Activated CD4-positive, CD25-positive, alpha-beta regulatory T cell treated with anti-CD3 and anti-CD28 coated beads, Interleukin-2, amount 50 U/mL, for 16 hours (primary cell): Measurements from ENCODE around the gene MPP1.

Experiments
- DNase-seq: peaks from one replicate; pipeline ENCODE4 v3.0.0-alpha.2; 2020; ENCODE audit warnings: low read depth, low spot score

MPP1 gene

DNA sequence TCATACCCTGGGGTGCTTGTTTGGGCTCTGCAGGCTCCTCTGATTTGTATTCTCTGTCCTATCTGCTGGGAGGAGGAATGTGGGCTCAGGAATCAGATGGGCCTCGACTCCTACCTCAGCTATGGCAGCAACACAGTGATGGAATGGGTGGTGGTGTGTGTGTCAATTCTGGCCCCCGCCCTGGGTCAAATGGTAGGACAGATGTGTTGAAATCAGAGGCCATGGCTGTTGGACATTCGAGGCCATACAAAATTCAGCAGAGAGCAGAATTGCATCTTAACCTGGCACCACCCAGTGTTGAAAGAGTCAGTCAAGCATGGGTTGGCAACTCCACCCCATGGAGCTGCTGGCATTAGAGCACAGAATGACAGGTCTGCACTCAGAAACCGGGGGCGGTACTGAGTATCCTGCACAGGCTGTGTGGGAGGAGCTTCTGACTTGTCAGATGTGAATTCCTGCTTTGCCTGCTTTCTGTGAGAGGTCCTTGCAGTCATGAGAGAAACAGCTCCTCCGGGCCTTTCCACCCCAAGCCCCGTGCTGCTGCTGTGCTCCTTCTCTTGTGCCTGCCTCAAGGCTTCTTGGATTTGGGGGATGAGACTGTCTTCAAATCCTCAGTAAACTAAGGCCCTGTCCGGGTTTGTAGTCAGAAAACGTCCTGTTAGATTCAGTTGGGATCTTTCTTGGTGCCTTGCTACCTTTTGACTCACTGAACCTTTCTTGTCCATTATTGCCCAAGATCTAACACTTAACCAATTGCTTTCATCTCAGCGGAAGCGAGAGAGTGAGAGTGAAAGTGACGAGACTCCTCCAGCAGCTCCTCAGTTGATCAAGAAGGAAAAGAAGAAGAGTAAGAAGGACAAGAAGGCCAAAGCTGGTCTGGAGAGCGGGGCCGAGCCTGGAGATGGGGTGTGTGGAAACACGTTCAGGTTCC is 29.6 kb downstream of the MPP1 start:
- DNase-seq, result no peak

DNA sequence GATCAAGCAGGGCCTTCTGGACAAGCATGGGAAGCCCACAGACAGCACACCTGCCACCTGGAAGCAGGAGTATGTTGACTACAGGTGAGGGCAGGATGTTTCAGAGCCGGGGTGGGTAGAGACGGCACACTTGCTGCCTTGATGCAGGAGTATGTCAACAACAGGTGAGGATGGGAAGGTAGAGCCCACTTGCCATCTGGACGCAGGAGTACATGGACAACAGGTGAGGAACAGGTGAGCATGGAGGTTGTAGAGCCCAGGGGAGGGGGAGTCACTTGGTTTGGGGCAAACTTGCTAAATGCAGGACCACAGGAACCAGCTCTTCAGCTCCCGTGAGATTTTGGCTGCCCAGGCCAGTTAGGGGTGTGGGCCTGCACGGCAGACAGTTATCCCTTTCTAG is 30.7 kb downstream of the MPP1 start:
- no peak for DNase-seq

DNA sequence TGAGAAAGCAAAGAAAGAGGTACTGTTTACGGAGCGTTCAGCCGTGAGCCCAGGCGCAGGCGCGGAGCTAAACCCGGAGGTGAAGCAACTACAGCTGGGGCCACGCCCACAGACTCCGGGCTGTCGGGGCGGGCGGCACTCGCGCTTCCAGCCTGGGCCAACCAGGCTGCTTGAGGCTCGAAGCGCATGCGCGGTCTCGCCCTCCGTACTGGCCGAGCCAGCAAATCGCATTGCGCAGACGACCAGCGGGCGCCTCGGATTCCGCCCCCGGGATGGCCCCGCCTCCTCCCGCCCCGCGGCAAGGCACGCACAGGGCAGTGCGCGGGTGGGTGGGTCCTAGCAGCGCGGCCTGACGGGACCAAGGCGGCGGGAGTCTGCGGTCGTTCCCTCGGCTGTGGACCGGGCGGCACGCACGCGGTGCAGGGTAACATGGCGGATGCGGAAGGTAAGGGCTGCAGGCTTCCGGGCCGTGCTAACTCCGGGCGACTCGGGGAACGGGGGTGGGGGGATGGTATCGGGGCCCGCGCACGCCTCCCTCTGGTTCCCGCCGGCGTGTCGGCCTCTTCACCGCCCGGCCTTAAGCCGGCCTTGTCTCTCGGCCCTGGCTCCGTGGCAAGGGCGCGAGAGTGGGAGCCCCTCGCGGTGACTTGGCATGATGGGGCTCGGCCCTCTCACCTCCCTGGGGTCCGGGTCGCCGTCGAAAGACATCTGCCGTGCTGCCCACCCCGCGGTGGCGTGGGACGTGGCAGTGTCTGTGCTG is 42.6 kb downstream of the MPP1 start, which contains the start of gene DKC1:
DKC1 (plus strand) TSS at position 328 of the 760 bp plus-strand sequence; CDS start at position 430, 102 bp downstream.
- DNase-seq, result peak; percentile 84

DNA sequence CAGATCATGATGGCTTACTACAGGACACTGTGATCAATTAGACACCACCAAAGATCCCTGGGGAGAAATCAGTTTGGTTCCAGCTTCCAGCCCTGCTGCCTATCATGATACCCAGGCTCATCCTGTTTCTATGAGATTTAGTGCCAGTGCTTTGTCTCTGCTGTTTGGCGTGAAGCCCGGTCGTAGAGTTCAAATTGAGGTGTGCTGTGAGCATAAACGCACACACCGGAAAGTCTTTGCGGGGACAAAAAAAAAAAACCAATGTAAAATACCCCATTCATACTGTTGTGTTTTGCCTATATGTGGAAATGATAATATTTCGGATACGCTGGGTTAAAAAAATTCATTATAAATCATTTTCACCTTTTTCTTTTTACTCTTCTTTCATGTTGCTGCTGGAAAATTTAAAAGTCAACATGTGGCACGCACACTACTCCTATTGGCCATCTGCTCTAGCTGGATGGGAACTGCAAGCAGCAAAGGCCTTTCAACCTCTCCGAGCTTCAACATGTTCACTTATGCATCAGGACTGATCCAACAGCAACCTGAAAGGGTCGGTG is 43.2 kb downstream of the MPP1 start:
- DNase-seq, result no peak

DNA sequence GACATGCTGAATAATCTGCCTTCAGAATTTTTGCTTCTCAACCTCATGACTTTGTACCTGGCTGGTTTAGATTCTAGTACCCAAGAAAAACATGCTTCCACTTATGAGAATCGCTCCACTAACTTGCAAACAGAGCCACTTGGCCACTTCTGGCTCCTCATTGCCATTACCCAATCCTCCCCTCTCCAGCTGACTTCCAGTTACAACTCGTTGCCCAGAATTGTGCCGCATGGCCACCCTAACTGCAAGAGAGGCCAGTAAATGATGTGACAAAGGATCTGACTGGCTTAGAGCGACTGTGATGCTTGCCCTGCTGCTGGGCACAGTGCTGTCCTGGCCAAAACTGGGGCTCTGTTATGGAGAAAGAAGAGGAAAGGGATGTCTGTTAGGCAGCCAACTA is 46.6 kb downstream of the MPP1 start:
- DNase-seq, result no peak

DNA sequence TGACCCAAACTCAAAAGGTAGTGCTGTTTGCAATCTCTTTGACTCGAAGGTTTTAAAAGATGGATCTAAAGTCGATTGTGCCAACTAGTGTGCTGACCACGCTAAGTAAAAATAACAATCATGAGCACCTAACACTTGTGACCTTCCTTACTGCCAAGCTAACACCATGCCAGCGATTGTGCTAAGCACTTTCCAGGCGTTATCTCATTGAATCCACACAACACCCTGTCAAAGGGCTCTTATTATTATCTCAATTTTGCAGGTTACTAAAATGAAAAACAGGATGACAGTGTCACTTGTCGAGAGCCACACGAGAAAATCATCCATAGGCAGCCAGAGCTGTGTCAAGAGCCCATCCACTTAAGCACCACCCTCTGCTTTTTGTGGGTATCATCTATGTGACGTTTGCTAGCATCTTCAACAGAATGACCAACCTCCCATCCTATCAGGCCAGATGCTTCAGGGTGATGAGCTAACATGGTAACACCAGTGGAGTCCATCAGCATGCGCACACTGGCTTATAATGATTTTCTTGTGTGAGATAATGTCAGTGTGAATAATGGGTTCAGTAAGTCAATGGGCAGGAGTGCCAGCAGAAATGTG is 53.5 kb downstream of the MPP1 start:
- no peak for DNase-seq

DNA sequence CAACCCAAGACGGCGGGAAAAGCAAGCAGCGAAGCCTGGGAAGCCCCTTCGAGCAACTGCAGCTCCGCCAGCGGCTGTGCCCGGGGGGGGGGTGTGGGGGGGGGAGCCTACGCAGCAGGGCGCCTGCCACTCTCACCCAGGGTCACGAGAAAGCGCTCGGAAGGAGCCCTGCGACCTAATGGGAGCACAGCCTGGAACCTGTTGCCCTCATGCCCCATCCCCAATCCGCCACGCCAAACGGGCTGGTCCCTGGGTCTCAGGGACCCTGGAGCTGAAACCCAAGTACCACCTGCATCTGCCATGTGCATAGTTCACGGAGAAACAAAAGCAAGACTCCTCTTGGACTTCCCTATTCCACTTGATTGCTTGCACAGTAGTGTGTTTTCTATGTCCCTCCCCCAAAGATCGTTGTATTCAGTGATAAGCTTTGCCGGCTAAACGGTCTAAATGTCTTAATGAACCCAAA is 54.0 kb downstream of the MPP1 start:
- DNase-seq, result no peak

DNA sequence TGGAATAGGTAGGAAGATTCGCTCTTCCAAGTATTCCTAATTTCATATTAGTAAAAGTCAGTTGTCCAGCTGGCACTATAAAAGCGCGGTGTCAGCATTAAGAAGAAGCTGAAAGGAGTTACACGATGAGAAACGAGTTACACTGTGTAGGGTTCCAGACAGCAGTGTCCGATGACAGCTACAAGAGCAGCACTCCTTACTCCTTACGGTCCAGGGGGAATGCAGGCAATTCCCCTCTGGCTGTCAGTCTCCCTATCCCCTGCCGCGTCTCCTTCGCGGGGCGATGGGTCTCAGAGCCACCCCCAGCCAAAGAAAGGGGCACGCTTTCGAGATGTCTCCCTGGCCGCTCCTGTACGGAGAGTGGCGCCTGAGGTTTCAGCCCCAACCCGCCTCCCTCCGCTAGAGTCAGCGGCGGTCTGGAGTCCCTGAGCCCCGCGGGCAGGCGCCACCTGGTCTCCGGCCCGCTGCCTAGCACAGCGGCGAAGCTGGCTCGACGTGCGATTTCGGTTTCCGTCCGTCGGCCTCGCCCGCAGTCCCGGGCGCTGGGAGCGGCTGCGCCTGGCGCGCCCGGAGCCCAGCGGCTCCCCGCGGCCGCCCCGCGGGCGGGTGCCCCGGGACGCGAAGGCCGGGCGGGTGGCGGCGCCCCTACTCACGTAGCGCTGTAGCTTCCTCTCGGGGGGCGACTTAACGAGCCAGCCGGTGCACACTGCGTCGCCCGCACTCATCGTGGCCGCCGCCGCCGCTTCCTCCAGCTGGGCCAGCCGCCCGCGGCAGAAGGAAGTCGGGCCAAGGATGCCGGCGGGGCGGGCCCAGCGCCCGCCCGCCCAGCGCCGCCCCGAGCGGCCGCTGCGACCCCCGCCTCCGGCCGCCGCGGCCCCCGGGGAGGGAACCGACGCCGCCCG is 54.7 kb downstream of the MPP1 start, which contains the start of gene GAB3:
GAB3 (minus strand) TSS at position 777 of the 902 bp plus-strand sequence; CDS start at position 725, 52 bp downstream.
- no peak for DNase-seq

DNA sequence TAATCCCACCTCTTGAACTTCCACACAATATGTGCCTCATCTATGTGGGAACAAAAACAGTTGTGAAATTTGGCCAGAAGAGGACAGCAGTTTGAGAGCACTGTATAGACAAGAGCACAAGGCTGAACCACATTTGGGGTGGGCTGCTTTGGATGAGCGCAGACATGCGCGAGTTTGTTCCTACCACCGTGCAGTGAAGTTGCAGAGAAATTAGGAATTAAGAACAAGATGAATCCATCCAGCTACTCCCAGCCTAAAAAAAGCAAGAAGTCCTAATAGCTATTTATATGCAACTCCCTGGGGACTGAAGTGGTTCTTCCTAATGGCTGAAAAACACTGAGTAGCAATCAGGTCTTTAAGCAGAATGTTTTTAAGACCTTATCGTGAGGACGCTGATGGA is 55.4 kb downstream of the MPP1 start:
- no peak for DNase-seq

DNA sequence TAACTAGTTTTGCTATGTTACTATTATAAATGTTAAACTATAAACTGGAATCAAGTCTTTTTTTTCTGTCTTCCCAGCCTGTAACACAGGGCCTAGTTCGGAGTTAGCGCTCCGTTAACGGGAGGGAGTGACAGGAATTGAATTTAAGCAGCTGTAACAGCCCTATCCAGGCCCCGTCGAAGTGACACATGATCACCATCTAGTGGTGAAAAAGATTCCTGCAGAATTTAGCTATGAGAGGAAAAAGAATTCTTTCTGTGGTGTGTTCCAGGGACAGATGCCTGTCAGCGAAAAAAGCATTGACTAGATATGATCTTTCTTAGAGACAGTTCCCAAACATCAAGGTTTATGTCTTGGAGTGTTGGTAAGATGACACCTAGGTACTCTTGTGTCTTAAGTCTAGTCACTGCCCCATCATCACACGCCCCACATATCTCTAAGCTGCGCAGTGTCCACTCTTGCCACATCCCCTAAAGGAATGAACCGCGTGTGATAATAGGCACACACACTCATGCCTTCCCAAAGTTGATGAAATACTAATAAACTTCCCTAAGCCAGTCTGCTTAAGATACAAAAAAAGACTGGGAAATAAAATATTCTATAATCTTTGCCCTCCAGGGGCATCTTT is 56.5 kb downstream of the MPP1 start:
- no peak for DNase-seq

DNA sequence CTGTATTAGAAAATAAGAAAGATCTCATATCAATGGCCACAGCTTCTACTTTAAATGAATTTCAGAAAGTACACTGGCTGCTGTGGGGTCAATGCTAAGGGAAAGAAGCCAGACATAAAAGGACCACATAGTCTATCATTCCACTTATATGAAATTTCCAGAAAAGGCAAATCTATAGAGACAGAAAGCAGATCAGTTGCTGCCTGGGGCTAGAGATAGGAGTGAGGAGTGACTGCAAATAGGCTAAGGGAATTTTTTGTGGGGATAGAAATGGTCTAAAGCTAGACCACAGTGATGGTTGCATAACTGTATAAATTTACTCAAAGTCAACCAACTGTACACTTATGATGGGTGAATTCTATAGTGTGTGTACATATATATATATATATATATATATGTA is 62.7 kb downstream of the MPP1 start:
- DNase-seq, result no peak

DNA sequence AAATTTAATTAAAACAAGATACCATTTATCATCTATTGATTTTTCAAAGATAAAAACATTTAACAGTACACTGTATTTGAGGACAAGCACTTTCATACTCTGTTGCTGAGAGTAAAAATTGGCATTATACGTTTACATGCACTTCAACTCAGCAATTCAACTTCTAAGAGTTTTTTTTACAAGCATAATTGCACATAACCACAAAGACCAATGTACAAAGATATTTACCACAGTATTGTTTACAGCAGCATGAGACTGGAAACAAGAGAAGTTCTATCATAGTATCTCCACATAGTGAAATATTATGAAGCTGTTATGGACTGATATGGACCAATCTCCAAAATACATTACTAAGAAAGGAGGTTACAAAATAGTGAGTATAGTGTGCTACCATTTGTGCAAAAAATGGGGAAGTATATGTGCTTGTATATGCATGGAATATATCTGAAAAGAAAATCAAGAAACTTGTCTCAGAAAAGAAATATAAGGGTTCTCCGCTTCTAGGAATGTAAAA is 65.3 kb downstream of the MPP1 start:
- no peak for DNase-seq

DNA sequence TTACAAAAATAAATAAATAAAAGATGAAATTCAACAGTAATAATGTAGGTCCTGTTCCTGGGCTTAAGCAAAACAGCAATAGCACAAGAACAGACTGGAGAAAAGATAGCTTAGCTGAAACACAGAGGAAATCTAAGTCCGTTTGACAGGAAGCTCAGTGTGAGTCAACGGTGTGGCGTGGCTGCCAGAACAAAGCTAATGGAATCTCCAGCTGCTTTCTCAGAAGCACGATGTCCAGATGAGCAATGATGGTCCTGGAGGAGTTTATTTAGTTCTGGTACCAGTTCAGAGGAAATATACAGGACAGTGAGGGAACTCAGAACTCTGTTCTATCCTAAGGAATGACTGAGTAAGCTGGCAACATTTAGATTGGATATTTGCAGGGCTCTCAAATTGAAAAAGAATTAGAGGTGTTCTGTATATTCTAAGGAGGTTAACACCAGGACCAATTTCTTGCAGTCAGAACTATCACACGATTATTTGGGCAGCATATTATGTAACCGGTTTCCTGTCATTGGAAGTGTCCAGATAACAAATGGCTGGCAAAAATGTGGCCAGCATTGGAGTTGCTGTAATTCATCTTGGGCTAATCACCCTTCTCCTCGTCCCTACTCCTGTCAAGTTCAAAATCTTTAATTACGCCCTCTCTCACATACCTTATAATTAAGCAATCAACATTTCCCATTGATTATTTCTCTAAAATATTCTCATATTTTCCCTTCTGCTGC is 67.1 kb downstream of the MPP1 start:
- DNase-seq, result no peak

DNA sequence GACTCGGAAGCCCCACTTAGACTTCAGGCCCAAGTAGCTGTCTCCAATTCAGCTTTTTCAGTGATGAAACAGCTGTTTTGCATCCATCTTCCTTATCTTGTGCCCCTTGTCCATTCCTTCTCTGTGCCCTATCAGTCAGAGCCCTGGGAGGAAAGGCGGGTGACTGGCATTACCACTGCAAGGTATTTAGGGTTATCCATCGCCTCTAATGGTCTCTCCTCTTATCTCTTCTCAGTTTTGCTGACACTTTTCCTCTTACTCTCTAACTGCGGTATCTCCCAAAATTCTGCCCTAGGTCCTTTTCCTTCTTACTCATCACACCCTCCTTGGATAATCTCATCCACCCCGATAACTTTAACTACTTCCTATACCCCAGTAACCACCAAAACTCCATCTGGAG is 68.1 kb downstream of the MPP1 start:
- DNase-seq, result no peak

DNA sequence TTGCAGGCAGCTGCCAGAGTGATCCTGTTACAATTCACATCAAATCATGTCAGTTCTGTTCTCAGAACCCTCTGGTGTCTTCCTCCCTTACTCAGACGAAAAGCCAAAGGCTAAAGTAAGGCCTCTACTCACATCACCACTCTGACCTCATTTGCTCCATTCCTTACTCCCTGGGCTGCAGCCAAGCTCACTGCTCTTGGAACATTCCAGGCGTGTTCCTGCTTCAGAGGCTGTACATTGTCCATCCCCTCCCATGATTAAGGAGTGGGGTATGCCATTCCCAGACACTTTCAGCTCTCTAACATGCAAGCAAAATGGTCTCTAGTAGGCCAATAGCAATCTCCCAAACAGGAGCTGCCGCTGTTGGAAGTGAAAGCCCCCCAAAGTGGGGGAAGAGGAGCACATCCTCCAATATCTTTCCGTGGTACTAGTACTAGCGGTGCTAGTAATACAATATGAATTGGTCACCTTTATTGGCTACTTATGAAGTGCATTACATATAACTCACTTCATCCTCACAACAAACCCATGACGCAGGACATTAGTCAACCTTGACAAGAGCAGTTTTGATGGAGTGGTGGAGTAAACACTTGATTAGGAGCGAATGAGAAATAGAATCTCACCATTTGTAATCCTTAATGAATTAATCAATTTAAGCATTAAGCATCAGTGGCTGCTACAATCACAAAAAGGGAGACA is 69.4 kb downstream of the MPP1 start:
- no peak for DNase-seq

DNA sequence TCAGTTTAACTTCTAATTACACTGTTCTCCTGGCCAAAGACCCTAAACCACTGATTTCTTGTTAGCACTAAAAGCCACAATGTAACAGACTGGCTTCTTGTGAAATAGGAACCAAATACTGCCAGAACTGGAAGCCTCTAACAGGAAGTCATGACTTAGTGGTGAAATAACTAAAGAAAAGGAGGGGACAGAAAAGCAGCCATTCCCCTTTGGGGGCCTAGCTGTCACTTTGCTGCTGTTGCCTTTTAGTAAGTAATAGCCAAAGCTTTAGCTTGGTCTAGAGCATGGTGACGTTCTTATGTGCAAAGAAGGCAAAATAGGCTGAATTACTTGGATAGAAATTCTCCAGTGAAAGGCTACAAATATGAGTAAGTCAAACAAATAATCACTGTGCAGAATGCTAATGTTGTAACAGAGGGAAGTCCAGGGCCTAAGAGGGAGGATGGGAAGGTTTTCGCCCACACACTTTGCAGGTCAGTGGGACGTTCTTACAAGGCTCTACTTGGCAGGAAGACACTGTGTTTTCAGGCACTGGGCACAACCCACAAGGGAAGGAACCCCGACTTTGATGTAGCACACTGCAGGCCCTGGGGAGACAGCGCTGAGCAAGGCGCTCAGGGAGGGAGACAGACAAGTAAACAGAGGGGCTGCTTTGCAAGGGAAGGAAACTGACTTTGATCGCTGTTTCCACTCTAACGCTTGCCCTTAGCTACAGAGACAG is 71.1 kb downstream of the MPP1 start:
- DNase-seq, result no peak

DNA sequence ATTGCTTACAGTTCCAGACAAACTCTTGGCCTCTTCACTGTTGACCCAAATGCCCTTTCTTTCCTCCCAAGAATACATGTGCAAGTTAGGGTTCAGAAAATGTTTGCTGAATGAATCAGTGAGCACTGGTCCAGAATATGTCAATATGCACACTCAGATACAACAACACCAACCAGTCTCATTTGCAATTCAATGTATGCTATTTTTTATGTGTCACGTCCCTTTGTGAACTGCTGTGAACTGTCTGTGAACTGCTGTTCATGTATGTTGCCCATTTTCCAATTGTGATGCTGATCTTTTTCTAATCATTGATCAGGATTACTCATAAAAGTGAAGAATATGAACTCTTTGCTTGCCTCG is 72.2 kb downstream of the MPP1 start:
- no peak for DNase-seq

DNA sequence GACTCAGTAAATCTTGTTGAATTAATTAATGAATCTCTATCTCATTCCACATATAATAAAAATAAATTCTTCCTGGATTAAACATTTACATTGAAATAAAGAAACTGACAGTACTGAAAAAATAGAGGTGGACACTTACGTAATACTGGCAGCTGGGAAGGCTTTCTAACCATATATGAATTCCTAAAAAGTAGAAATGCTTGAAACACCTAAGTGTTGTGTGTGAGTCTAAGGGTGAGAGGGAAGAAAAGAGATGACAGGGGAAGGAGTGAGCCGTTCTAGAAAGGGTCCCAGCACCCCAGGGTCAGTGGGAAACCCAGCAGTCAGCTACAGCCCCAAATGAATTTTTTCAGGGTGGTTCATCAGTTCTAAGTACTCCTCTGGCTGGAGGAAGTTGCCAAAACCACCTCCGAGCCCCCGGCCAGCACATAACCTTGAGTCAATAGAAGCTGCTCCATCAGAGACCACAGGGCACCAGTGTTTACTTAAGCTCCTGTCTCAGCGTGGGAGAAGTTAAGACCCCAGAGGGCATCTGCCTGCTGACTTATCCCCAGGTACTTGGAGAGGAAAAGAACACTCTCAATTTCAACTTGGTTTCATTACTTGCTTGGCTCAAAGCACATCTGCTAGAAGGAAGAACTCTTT is 72.7 kb downstream of the MPP1 start:
- DNase-seq, result no peak
